GM12878 (cell line): ENCODE data around the gene RBBP4. TPM values are rescaled to one million over a fixed set of nuclear protein-coding genes. Genes with fewer than 3 reads are reported as not detected.

Experiments used
- ATAC-seq: fragments of 200-7000 bp; cut with Tn5 transposase; 3 replicates; pipeline ENCODE4 v1.9.1; 2020; ENCODE audit warnings: mild to moderate bottlenecking, moderate library complexity
- BruUV-seq: library from RNA; stranded (reverse); fragments of 400-500 nt; replicated peaks from 2 replicates; lab custom pipeline; 2021; lab: Mats Ljungman, UMichigan
- CTCF ChIA-PET: fragments of 300-600 bp; sonication (Branson Sonifier 250); formaldehyde crosslinking; extraction: SDS; loops from one replicate; lab custom pipeline; 2021; ENCODE audit warnings: inconsistent platforms; lab: Yijun Ruan, JAX
- POLR2A ChIA-PET: fragments of 350-600 bp; formaldehyde crosslinking; extraction: SDS; loops from one replicate; lab custom pipeline; 2021; ENCODE audit warnings: inconsistent platforms; lab: Charles Lee
- RAD21 ChIA-PET: fragments of 300-600 bp; sonication (Branson Sonifier 250); formaldehyde crosslinking; loops from one replicate; lab custom pipeline; 2023; ENCODE audit warnings: antibody characterized with exemption; ENCODE audit not compliant: unreplicated experiment; lab: Charles Lee
- SMC1A ChIA-PET: fragments of 300-600 bp; sonication (Branson Sonifier 250); formaldehyde crosslinking; loops from one replicate; lab custom pipeline; 2023; ENCODE audit not compliant: unreplicated experiment, uncharacterized antibody; lab: Charles Lee
- DNase-seq: peaks from one replicate; pipeline ENCODE4 v3.0.0-alpha.2; 2011; ENCODE audit warnings: low read depth, low spot score
- FAIRE-seq: peaks from 3 replicates; lab custom pipeline; 2011; peaks lifted over from hg19 to GRCh38; lab: Jason Lieb, UNC
- H2AFZ ChIP-seq: 2 replicates; pipeline ENCODE4 v1.6.0; 2011; ENCODE audit warnings: low read depth, low read length, control low read depth; ENCODE audit not compliant: control insufficient read depth
- H3K27ac ChIP-seq: 2 replicates; pipeline ENCODE4 v1.5.1; 2011; ENCODE audit warnings: control low read depth; ENCODE audit not compliant: control insufficient read depth, insufficient read depth
- H3K27me3 ChIP-seq, 2 experiments: replicated peaks in 1 of 2; 2 replicates each; pipeline versions ENCODE4 v1.6.0 to v1.6.1; 2011; ENCODE audit warnings: low read length in 1 of 2; ENCODE audit not compliant: control insufficient read depth in 2 of 2, insufficient read depth in 2 of 2
- H3K36me3 ChIP-seq, 2 experiments: 2 replicates each; pipeline ENCODE4 v1.5.1; 2011; ENCODE audit warnings: low read length in 1 of 2; ENCODE audit not compliant: control insufficient read depth in 2 of 2, insufficient read depth in 2 of 2
- H3K4me1 ChIP-seq: 2 replicates; pipeline ENCODE4 v1.6.1; 2011; ENCODE audit warnings: mild to moderate bottlenecking, low read length, moderate library complexity, mixed read lengths; ENCODE audit not compliant: control insufficient read depth, insufficient read depth
- H3K4me2 ChIP-seq: 2 replicates; pipeline ENCODE4 v1.6.0; 2011; ENCODE audit warnings: control low read depth; ENCODE audit not compliant: control insufficient read depth, insufficient read depth
- H3K4me3 ChIP-seq: fragments of 200-600 bp; sonication (generic); 2 replicates; pipeline ENCODE4 v1.5.1; 2016
- H3K79me2 ChIP-seq: 2 replicates; pipeline ENCODE4 v1.6.0; 2011; ENCODE audit warnings: low read length; ENCODE audit not compliant: control insufficient read depth, insufficient read depth
- H3K9ac ChIP-seq: 2 replicates; pipeline ENCODE4 v1.8.0; 2011; ENCODE audit warnings: low read length, control low read depth, mixed read lengths; ENCODE audit not compliant: control insufficient read depth, insufficient read depth
- H3K9me3 ChIP-seq: replicated peaks from 3 replicates; pipeline ENCODE4 v1.5.1; 2011; ENCODE audit warnings: mild to moderate bottlenecking, low read length; ENCODE audit not compliant: control insufficient read depth, insufficient read depth
- H4K20me1 ChIP-seq: 2 replicates; pipeline ENCODE4 v1.6.0; 2011; ENCODE audit not compliant: control insufficient read depth, insufficient read depth
- BCLAF1 ChIP-seq: fragments of 450-650 bp; IDR thresholded peaks from 2 replicates; pipeline ENCODE4 v1.6.1; 2017; ENCODE audit warnings: antibody characterized with exemption, mild to moderate bottlenecking, moderate library complexity
- EGR1 ChIP-seq, 2 experiments: IDR thresholded peaks; 1 replicate in 1 of 2; 2 replicates in 1 of 2; pipeline ENCODE4 v1.6.1; 2011 to 2012; ENCODE audit warnings: low read depth in 2 of 2, low read length in 2 of 2, borderline replicate concordance in 1 of 2, mild to moderate bottlenecking in 1 of 2, moderate library complexity in 1 of 2
- EP300 ChIP-seq, 2 experiments: fragments of 150-350 bp in 1 of 2; IDR thresholded peaks; 2 replicates each; pipeline ENCODE4 v1.6.1; 2011 to 2012; ENCODE audit warnings: low read depth in 2 of 2, low read length in 2 of 2, borderline replicate concordance in 1 of 2, improper control_type of control experiment in 1 of 2, inconsistent platforms in 1 of 2; ENCODE audit not compliant: control insufficient read depth in 1 of 2
- GATAD2B ChIP-seq: fragments of 450-650 bp; conservative IDR thresholded peaks from 2 replicates; pipeline ENCODE4 v1.6.1; 2017; ENCODE audit warnings: low read depth, mild to moderate bottlenecking, moderate library complexity
- KDM1A ChIP-seq: fragments of 200-600 bp; sonication (generic); IDR thresholded peaks from 2 replicates; pipeline ENCODE4 v1.6.1; 2016; ENCODE audit warnings: borderline replicate concordance
- RAD51 ChIP-seq: fragments of 450-650 bp; IDR thresholded peaks from 2 replicates; pipeline ENCODE4 v1.6.1; 2016; ENCODE audit warnings: moderate library complexity, mild to moderate bottlenecking, inconsistent platforms
- RB1 ChIP-seq: fragments of 450-650 bp; formaldehyde crosslinking; IDR thresholded peaks from 2 replicates; pipeline ENCODE4 v1.6.1; 2017; ENCODE audit warnings: mild to moderate bottlenecking, borderline replicate concordance
- RUNX3 ChIP-seq: IDR thresholded peaks from 2 replicates; pipeline ENCODE4 v1.6.1; 2012; ENCODE audit warnings: low read length, inconsistent platforms
- SPI1 ChIP-seq: IDR thresholded peaks from 2 replicates; pipeline ENCODE4 v1.6.1; 2011; ENCODE audit warnings: low read depth, mild to moderate bottlenecking, low read length, moderate library complexity, borderline replicate concordance; ENCODE audit not compliant: insufficient read depth
- SREBF2 ChIP-seq: IDR thresholded peaks from 2 replicates; pipeline ENCODE4 v1.6.1; 2012; ENCODE audit warnings: mild to moderate bottlenecking, low read length
- STAT1 ChIP-seq: fragments of 450-650 bp; conservative IDR thresholded peaks from 2 replicates; pipeline ENCODE4 v1.6.1; 2014; ENCODE audit warnings: antibody characterized with exemption, mild to moderate bottlenecking
- SUZ12 ChIP-seq: fragments of 200-600 bp; sonication (generic); IDR thresholded peaks from one replicate; pipeline ENCODE4 v1.6.1; 2018; ENCODE audit warnings: antibody characterized with exemption, mild to moderate bottlenecking; ENCODE audit not compliant: unreplicated experiment
- ZNF274 ChIP-seq: IDR thresholded peaks from one replicate; pipeline ENCODE4 v1.8.0; 2011; ENCODE audit not compliant: insufficient read length, insufficient read depth
- ZNF592 ChIP-seq: fragments of 450-650 bp; IDR thresholded peaks from 2 replicates; pipeline ENCODE4 v1.6.1; 2017; ENCODE audit warnings: mild to moderate bottlenecking, moderate library complexity
- ZZZ3 ChIP-seq: IDR thresholded peaks from 2 replicates; pipeline ENCODE4 v1.6.1; 2011; ENCODE audit warnings: low read depth; ENCODE audit not compliant: control insufficient read depth, insufficient read length
- WGBS: methylation state at CpG from one replicate; pipeline ENCODE4 v1.1.6; 2016; ENCODE audit warnings: low lambda C conversion rate; ENCODE audit not compliant: insufficient replicate concordance, insufficient coverage; ENCODE audit errors: missing lambda C conversion rate; 5-methylcytosine and 5-hydroxymethylcytosine counted together
- in situ Hi-C: fragments of 300-500 bp; cut with MboI; formaldehyde crosslinking; loops from 9 replicates; pipeline ENCODE4 v1.14.3; 2018; ENCODE audit warnings: mixed read lengths
- intact Hi-C: fragments of 100-400 bp; cut with micrococcal nuclease; formaldehyde crosslinking; loops from one replicate; pipeline ENCODE4 v1.14.2; 2022; ENCODE audit not compliant: unreplicated experiment
- polyA plus RNA-seq, 11 experiments: library from polyadenylated mRNA; depleted of rRNA in 4 of 11; unstranded in 6 of 11; stranded (reverse) in 5 of 11; fragments of >200 nt; fragmentation: Nextera tagmentation in 4 of 11; fragmentation: Illumina TruSeq in 1 of 11; extraction: Ambion mirVana in 4 of 11; extraction: Trizol in 1 of 11; gene quantifications; 1 replicate in 1 of 11; 2 replicates in 10 of 11; pipeline versions ENCODE4 v1.2.1 to v1.2.3, GENCODE V29; 2011 to 2016; ENCODE audit warnings: inconsistent platforms in 2 of 11, missing spikeins in 2 of 11, low read depth in 1 of 11
- total RNA-seq, 4 experiments: library from RNA; depleted of rRNA in 3 of 4; stranded (reverse); fragments of >200 nt in 3 of 4; fragmentation: Illumina TruSeq in 1 of 4; extraction: Trizol in 1 of 4; gene quantifications; 2 replicates each; pipeline versions ENCODE4 v1.2.1 to v1.2.3, GENCODE V29; 2013 to 2021

Gene RBBP4
- total and polyA plus RNA-seq, 10 of the 15 experiments (the other 5 are each of a cell fraction or from before 2014, with no cell fraction given), result 120 to 357 (median 231) TPM

DNA sequence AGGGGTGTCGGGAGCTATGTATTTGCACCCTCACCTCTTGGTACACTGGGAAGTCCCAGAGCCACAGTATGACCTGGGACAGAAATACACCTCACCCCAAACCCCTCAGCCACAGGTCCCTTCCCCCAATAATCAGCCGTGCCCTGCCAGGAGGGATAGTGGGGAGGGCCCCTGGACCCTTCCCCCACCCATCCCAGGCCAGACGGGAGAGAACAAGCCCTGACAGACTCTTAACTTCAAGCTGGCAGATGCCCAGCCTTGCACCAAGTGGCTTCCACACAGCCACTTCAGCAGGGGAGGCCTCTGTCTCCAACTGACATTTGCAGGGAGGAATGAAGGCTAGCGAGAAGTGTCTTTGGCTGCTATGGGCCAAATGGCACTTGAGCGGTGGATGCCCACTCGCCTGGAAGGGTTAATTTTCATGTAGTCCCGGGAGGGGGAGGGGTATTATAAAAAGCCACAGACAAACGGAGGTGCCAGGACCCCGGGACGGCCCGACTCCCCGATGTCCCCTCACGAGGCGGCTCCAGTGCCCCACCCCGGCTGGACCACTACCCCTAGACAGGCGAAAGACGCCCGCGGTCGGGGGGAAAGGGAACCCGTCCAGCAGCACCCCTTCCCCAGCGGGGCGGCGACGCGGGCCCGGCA is 51.1 kb downstream of the RBBP4 start:
- H3K27ac ChIP-seq, result no peak overlapping the region
- H3K9me3 ChIP-seq, result no peaks in the 10 kb centered on the region
- H3K36me3 ChIP-seq, result no peaks in the 10 kb centered on the region
- no peaks in the 10 kb centered on the region for H4K20me1 ChIP-seq
- peaks cover 6 to 13% of the 10 kb centered on the region in 2 experiments; a peak in 3 of 4 replicates for H3K27me3 ChIP-seq
- RAD21 ChIA-PET, result no interaction called here
- H3K79me2 ChIP-seq, result no peaks in the 10 kb centered on the region
- FAIRE-seq, result no peak
- intact Hi-C loops (no loop called here), in situ Hi-C loops (no loop called here)
- WGBS, result 32% methylated on average over 20 of the region's 27 CpGs
- DNase-seq, result no peak
- no peak overlapping the region for H2AFZ ChIP-seq
- BruUV-seq, result no TSS peak
- no peak overlapping the region for H3K4me2 ChIP-seq
- ATAC-seq, result no peak
- SMC1A ChIA-PET, result no interaction called here
- POLR2A ChIA-PET, result no interaction called here
- H3K4me3 ChIP-seq, result no peak overlapping the region
- CTCF ChIA-PET, result interaction anchor here (0.7 kb wide), 1 partner anchor 182 kb away, joined by 5 read pairs; no protein-coding TSS in a partner anchor
- H3K4me1 ChIP-seq, result no peaks in the 10 kb centered on the region
- H3K9ac ChIP-seq, result no peak overlapping the region
- TF ChIP-seq ZNF274, result no peak
- no peak for TF ChIP-seq STAT1
- TF ChIP-seq RUNX3, result no peak
- TF ChIP-seq ZNF592, result no peak
- no peak for TF ChIP-seq SUZ12
- no peak for TF ChIP-seq RB1
- no peak for TF ChIP-seq EGR1 (IDR thresholded peaks at IDR 0.05; ENCODE audit: borderline replicate concordance in 1 of 2, low read depth in 2 of 2, low read length in 2 of 2)
- TF ChIP-seq GATAD2B, result no peak
- no peak for TF ChIP-seq BCLAF1
- TF ChIP-seq SPI1, result no peak
- TF ChIP-seq ZZZ3, result no peak
- TF ChIP-seq SREBF2, result no peak
- TF ChIP-seq EP300 (IDR thresholded peaks at IDR 0.05; ENCODE audit: borderline replicate concordance in 1 of 2, control insufficient read depth in 1 of 2, low read depth in 2 of 2, low read length in 2 of 2), result no peak
- no peak for TF ChIP-seq KDM1A
- no peak for TF ChIP-seq RAD51
